Eye (tissue), 1 donor: ENCODE measurements around the gene SEMA6A.
A peak's percentile ranks its signal among the peaks of the same experiment; 100 is the strongest.

Experiments
- DNase-seq: peaks from one replicate; pipeline ENCODE4 v3.0.0-alpha.2; 2015

SEMA6A gene, protein sequence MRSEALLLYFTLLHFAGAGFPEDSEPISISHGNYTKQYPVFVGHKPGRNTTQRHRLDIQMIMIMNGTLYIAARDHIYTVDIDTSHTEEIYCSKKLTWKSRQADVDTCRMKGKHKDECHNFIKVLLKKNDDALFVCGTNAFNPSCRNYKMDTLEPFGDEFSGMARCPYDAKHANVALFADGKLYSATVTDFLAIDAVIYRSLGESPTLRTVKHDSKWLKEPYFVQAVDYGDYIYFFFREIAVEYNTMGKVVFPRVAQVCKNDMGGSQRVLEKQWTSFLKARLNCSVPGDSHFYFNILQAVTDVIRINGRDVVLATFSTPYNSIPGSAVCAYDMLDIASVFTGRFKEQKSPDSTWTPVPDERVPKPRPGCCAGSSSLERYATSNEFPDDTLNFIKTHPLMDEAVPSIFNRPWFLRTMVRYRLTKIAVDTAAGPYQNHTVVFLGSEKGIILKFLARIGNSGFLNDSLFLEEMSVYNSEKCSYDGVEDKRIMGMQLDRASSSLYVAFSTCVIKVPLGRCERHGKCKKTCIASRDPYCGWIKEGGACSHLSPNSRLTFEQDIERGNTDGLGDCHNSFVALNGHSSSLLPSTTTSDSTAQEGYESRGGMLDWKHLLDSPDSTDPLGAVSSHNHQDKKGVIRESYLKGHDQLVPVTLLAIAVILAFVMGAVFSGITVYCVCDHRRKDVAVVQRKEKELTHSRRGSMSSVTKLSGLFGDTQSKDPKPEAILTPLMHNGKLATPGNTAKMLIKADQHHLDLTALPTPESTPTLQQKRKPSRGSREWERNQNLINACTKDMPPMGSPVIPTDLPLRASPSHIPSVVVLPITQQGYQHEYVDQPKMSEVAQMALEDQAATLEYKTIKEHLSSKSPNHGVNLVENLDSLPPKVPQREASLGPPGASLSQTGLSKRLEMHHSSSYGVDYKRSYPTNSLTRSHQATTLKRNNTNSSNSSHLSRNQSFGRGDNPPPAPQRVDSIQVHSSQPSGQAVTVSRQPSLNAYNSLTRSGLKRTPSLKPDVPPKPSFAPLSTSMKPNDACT

GRCh38 chr5:116574367-116575325 is at the start of gene SEMA6A:
Gene SEMA6A, minus strand, starts transcription at chr5:116574823. Its CDS starts 69,879 bp downstream, at chr5:116504944.
- peak; percentile 99 for DNase-seq

GRCh38 chr5:116622375-116623050 is 47.9 kb upstream of the SEMA6A start:
- no peak for DNase-seq

GRCh38 chr5:116621599-116621998 is 47.0 kb upstream of the SEMA6A start:
- no peak for DNase-seq

GRCh38 chr5:116616876-116617275 is 42.3 kb upstream of the SEMA6A start:
- DNase-seq = no peak

- DNase-seq = no peak
These were observed 39.9 kb upstream of the SEMA6A start for GRCh38 chr5:116614603-116614920.

- DNase-seq = no peak
These were observed 38.8 kb upstream of the SEMA6A start for GRCh38 chr5:116613445-116613844.

DNA sequence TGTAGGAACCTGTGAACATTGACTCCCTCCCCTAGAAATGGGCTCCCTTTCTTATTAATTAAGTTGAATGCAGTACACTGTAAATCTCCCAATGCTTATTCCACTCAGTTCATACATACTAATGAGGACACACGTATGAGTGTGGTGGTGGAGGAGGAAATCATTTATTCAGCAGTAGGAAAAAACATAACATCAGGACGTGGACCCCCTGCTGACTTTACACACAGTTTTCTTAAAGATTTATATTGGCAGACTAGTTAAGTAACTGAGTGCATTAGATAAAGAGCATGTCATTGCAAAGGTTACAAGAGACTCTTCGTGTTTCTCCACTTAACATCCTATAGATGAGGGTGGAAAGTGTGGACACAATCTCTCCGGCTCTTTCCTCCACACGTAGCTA is 37.8 kb upstream of the SEMA6A start:
- DNase-seq = no peak

GRCh38 chr5:116605310-116606070 is 30.9 kb upstream of the SEMA6A start:
- DNase-seq = peak; percentile 57

- DNase-seq = no peak
These were observed 30.2 kb upstream of the SEMA6A start for GRCh38 chr5:116604805-116605204.

GRCh38 chr5:116600876-116601275 is 26.3 kb upstream of the SEMA6A start:
- DNase-seq = no peak

DNA sequence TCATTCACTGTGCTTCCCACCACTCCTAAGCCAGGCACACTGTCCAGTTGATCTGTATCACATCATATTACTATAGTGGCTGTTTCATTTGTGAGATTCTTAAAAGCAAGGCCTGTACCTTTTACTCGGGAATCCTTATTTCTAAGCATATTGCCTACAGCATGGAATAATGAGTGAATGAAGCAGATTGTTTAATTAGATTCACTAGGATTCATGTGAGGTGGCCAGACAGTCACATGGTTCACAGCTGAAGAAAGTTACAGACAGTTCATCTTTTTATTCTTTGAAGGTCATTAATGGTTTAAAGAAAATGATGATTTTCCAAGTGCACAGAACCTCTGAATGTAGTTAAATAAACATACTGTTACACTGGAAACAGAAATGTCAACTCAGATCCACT is 24.3 kb upstream of the SEMA6A start:
- no peak for DNase-seq

- DNase-seq = no peak
These were observed 20.9 kb upstream of the SEMA6A start for GRCh38 chr5:116595498-116595897.

- DNase-seq = no peak
These were observed 18.7 kb upstream of the SEMA6A start for GRCh38 chr5:116593340-116593739.

DNA sequence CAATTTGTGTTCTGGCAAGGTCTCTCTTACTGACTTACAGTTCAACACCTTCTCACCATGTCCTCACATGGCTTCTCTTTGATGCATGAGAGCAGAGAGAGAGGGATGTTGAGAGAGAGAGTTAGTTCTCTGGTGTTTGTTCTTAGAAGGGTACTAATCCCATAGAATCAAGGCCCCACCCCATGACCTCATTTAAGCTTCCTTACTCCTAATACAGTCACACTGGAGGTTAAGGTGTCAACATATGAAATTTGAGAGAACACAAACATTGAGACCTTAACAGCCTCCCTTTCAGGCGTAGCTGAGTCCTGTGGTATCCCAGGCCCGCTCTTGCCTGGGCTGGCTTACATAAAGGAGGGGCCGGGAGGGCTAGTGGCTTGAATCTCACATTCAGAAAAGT is 10.6 kb upstream of the SEMA6A start:
- no peak for DNase-seq

DNA sequence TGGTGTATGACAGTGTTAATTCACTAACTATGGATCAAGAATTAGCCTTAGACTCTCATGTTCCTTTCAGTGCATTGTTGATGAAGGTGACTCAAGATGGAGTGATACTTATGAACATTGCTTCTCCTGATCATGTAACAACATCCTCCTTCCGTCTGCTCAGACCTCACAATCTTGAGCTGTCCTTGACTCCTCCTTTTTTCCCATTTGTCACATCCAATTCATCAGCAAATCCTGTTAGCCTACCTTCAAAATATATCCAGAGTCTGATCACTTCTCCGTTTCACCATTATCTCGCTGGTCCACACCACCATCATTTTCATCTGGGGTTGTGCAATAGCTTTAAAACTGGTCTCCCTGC is 9.2 kb upstream of the SEMA6A start:
- no peak for DNase-seq

GRCh38 chr5:116583085-116583861 is 8.7 kb upstream of the SEMA6A start:
- no peak for DNase-seq

DNA sequence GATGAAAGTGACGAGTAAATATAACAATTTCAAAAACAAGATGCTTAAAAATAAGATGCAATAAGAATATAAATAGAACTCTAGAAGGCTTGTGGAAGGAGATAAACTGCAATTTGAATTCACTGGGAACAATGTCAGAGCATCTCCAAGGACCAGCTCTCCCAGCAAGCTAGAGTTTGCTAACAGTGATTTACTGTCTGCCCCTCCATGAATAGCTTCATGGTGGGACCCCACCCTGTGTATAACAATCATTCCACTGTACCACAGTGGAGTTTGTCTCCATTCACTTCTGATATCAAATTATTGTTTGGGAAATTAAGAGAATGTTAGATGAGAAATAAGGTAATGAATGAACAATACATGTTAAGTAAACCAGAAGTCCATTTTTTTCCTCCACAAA is 7.3 kb upstream of the SEMA6A start:
- no peak for DNase-seq

- no peak for DNase-seq
These were observed 4.5 kb upstream of the SEMA6A start for GRCh38 chr5:116579144-116579543.

- DNase-seq = no peak
These were observed 4.1 kb upstream of the SEMA6A start for GRCh38 chr5:116578676-116579075.

DNA sequence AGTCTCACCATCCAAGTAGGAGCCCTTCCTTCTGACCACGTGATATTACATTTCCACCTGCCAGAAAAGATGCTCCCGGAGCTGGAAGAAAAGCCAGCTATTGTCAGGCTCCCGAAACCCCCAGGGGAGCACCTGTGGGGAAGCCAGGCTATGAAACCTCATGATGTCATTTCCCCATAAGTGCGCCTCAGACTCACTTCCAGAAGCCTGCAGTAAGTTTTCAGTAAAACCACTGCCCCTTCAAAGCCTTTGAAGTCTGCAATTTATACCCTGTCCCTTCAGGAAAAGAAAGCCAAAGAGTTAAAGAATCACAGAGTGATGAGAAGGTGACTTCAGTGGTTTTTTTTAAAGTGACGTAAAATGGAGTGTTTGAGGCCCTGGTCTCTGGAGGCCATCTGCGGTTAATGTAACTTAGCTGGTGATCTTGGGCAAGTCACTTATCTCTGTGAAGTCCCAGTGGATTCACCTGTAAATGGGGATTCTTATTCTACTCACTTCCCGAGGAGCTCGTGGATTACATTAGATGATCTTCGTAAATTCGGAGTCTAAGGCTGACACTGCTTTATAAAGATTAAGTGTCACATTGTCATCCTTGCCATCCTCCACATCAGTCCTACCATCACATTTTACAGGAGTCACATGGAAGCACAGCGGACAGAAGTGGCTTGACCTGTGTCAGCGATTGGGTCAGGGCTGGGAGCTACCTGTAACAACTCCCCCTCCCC is 2.6 kb upstream of the SEMA6A start:
- DNase-seq = peak; percentile 35
